ENCODE measurements around the gene TMEM33. TPM values are rescaled to one million over a fixed set of nuclear protein-coding genes. Genes with fewer than 3 reads are reported as not detected.

The TMEM33 gene
- total and polyA plus RNA-seq, 2 of the 8 experiments (the other 6 are each of a cell fraction or from before 2014, with no cell fraction given): 72.5 to 94.4 TPM

DNA sequence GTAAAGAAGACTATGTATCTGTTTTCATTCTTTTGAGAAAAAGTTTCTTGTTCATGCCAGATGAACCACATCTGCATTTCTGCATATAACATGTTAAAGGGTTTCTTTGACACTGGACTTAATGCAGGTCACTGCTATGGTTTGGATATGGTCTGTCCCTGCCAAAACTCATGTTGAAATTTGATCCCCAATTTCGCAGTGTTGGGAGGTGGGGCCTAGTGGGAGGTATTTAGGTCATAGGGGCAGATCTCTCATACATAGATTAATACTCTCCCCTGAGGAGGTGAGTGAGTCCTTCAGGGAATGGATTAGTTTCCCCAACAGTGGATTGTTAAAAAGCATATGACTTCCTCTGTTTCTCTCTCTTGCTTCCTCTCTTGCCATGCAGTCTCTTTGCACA, 45.9 kb upstream of the TMEM33 start:
- CTCF ChIA-PET (ENCODE audit: partially characterized antibody): interaction anchor here (0.6 to 7.6 kb wide), 7 partner anchors 11 to 467 kb away, joined by 3 to 58 read pairs (median 9); no protein-coding TSS in a partner anchor

More for the DNA sequence above, 45.9 kb upstream of the TMEM33 start:
- DNase-seq (ENCODE audit: low read depth in 1 of 2, low spot score in 2 of 2) (no peak), FAIRE-seq (peak; percentile 24)
- no peak overlapping the region for H2BK20ac ChIP-seq (ENCODE audit: low read length)
- H3K4me1 ChIP-seq (replicated peaks in 1 of 4; ENCODE audit: control insufficient read depth in 3 of 4, insufficient read depth in 4 of 4, low read length in 3 of 4): no peaks in the 10 kb centered on the region
- no peak overlapping the region for H2BK120ac ChIP-seq (replicated peaks; ENCODE audit: low read depth, low read length)
- H2BK12ac ChIP-seq (ENCODE audit: low read depth, low read length): no peak overlapping the region
- H3K4me3 ChIP-seq (ENCODE audit: extremely low read depth in 1 of 4, insufficient read depth in 2 of 4, low read depth in 3 of 4, low read length in 4 of 4): no peak overlapping the region
- no peak overlapping the region for H4K91ac ChIP-seq (replicated peaks; ENCODE audit: insufficient read length, low read length)
- no peaks in the 10 kb centered on the region for H3K36me3 ChIP-seq (ENCODE audit: control insufficient read depth in 2 of 4, insufficient read depth in 4 of 4, low read length in 3 of 4)
- no peak overlapping the region for H2AFZ ChIP-seq (ENCODE audit: low read length)
- H3K9ac ChIP-seq (replicated peaks in 1 of 4; ENCODE audit: extremely low read depth in 1 of 4, low read depth in 3 of 4, low read length in 3 of 4): no peak overlapping the region
- H3K27me3 ChIP-seq (replicated peaks in 1 of 4; ENCODE audit: control insufficient read depth in 3 of 4, extremely low read depth in 1 of 4, insufficient read depth in 3 of 4, low read length in 3 of 4): peaks cover 1 to 7% (median 5%) of the 10 kb centered on the region in 4 experiments; a peak in 5 of 7 replicates
- no peak overlapping the region for H3K4ac ChIP-seq (replicated peaks; ENCODE audit: insufficient read length, low read depth, low read length)
- H2AK5ac ChIP-seq (ENCODE audit: low read depth, low read length): no peak overlapping the region
- H3K27ac ChIP-seq (ENCODE audit: low read depth, low read length): no peak overlapping the region
- H2BK15ac ChIP-seq (ENCODE audit: low read length): no peak overlapping the region
- H3K4me2 ChIP-seq (ENCODE audit: insufficient read depth in 1 of 2, low read depth in 2 of 2, low read length in 2 of 2): no peak overlapping the region
- peaks cover 0 to 2% of the 10 kb centered on the region in 2 experiments for H4K20me1 ChIP-seq (replicated peaks in 1 of 2; ENCODE audit: control insufficient read depth in 1 of 2, insufficient read depth in 2 of 2, low read length in 2 of 2)
- H4K5ac ChIP-seq (ENCODE audit: insufficient read length, low read depth, low read length): no peak overlapping the region
- TF ChIP-seq NANOG (IDR thresholded peaks at IDR 0.05; ENCODE audit: insufficient read depth, low read depth, low read length, poor library complexity, severe bottlenecking) (no peak), MAFK (IDR thresholded peaks at IDR 0.05; ENCODE audit: low read depth, low read length) (no peak), MAX (IDR thresholded peaks at IDR 0.05) (no peak), POLR2AphosphoS5 (IDR thresholded peaks at IDR 0.05; ENCODE audit: low read depth, low read length) (no peak)
- H3K79me1 ChIP-seq (ENCODE audit: low read depth, low read length): no peaks in the 10 kb centered on the region
- H2BK5ac ChIP-seq (ENCODE audit: low read depth, low read length): no peak overlapping the region
- no peak overlapping the region for H3K18ac ChIP-seq (ENCODE audit: extremely low read depth, low read length)
- H3K23ac ChIP-seq (ENCODE audit: insufficient read length): no peak overlapping the region
- POLR2A ChIA-PET (ENCODE audit: partially characterized antibody): no interaction called here
- H3K23me2 ChIP-seq (ENCODE audit: low read depth, low read length): no peaks in the 10 kb centered on the region
- no peaks in the 10 kb centered on the region for H3K79me2 ChIP-seq (ENCODE audit: control insufficient read depth in 1 of 2, insufficient read depth in 2 of 2, low read length in 2 of 2)
- H3K56ac ChIP-seq (replicated peaks; ENCODE audit: insufficient read length, low read depth, low read length): no peak overlapping the region
- WGBS, 2 experiments (ENCODE audit: extremely low coverage in 1 of 2, insufficient coverage in 1 of 2, insufficient read length in 1 of 2, insufficient replicate concordance in 2 of 2, low coverage in 1 of 2, low lambda C conversion rate in 2 of 2, missing lambda C conversion rate in 1 of 2): 29% methylated on average over 1 of the region's 1 CpG; no CpG with 5 or more reads in 1 of the 2 experiments
- no peak overlapping the region for H4K8ac ChIP-seq (ENCODE audit: extremely low read depth, insufficient read depth, low read length)
- no peak overlapping the region for H3K14ac ChIP-seq (ENCODE audit: insufficient read length)
- no peaks in the 10 kb centered on the region for H3K9me3 ChIP-seq (ENCODE audit: insufficient read depth in 2 of 2, low read depth in 1 of 2, low read length in 1 of 2)

All from H1 (cell line).